GM12878 (cell line): ENCODE results near the gene MYO1D. TPM values are rescaled to one million over a fixed set of nuclear protein-coding genes. Genes with fewer than 3 reads are reported as not detected.

Experiments used
- ATAC-seq: fragments of 200-7000 bp; cut with Tn5 transposase; 3 replicates; pipeline ENCODE4 v1.9.1; 2020; ENCODE audit warnings: mild to moderate bottlenecking, moderate library complexity
- BruUV-seq: library from RNA; stranded (reverse); fragments of 400-500 nt; replicated peaks from 2 replicates; lab custom pipeline; 2021; lab: Mats Ljungman, UMichigan
- CTCF ChIA-PET: fragments of 300-600 bp; sonication (Branson Sonifier 250); formaldehyde crosslinking; extraction: SDS; loops from one replicate; lab custom pipeline; 2021; ENCODE audit warnings: inconsistent platforms; lab: Yijun Ruan, JAX
- POLR2A ChIA-PET: fragments of 350-600 bp; formaldehyde crosslinking; extraction: SDS; loops from one replicate; lab custom pipeline; 2021; ENCODE audit warnings: inconsistent platforms; lab: Charles Lee
- RAD21 ChIA-PET: fragments of 300-600 bp; sonication (Branson Sonifier 250); formaldehyde crosslinking; loops from one replicate; lab custom pipeline; 2023; ENCODE audit warnings: antibody characterized with exemption; ENCODE audit not compliant: unreplicated experiment; lab: Charles Lee
- SMC1A ChIA-PET: fragments of 300-600 bp; sonication (Branson Sonifier 250); formaldehyde crosslinking; loops from one replicate; lab custom pipeline; 2023; ENCODE audit not compliant: unreplicated experiment, uncharacterized antibody; lab: Charles Lee
- DNase-seq: peaks from one replicate; pipeline ENCODE4 v3.0.0-alpha.2; 2011; ENCODE audit warnings: low read depth, low spot score
- FAIRE-seq: peaks from 3 replicates; lab custom pipeline; 2011; peaks lifted over from hg19 to GRCh38; lab: Jason Lieb, UNC
- H2AFZ ChIP-seq: 2 replicates; pipeline ENCODE4 v1.6.0; 2011; ENCODE audit warnings: low read depth, low read length, control low read depth; ENCODE audit not compliant: control insufficient read depth
- H3K27ac ChIP-seq: 2 replicates; pipeline ENCODE4 v1.5.1; 2011; ENCODE audit warnings: control low read depth; ENCODE audit not compliant: control insufficient read depth, insufficient read depth
- H3K27me3 ChIP-seq, 2 experiments: replicated peaks in 1 of 2; 2 replicates each; pipeline versions ENCODE4 v1.6.0 to v1.6.1; 2011; ENCODE audit warnings: low read length in 1 of 2; ENCODE audit not compliant: control insufficient read depth in 2 of 2, insufficient read depth in 2 of 2
- H3K36me3 ChIP-seq, 2 experiments: 2 replicates each; pipeline ENCODE4 v1.5.1; 2011; ENCODE audit warnings: low read length in 1 of 2; ENCODE audit not compliant: control insufficient read depth in 2 of 2, insufficient read depth in 2 of 2
- H3K4me1 ChIP-seq: 2 replicates; pipeline ENCODE4 v1.6.1; 2011; ENCODE audit warnings: mild to moderate bottlenecking, low read length, moderate library complexity, mixed read lengths; ENCODE audit not compliant: control insufficient read depth, insufficient read depth
- H3K4me2 ChIP-seq: 2 replicates; pipeline ENCODE4 v1.6.0; 2011; ENCODE audit warnings: control low read depth; ENCODE audit not compliant: control insufficient read depth, insufficient read depth
- H3K4me3 ChIP-seq: fragments of 200-600 bp; sonication (generic); 2 replicates; pipeline ENCODE4 v1.5.1; 2016
- H3K79me2 ChIP-seq: 2 replicates; pipeline ENCODE4 v1.6.0; 2011; ENCODE audit warnings: low read length; ENCODE audit not compliant: control insufficient read depth, insufficient read depth
- H3K9ac ChIP-seq: 2 replicates; pipeline ENCODE4 v1.8.0; 2011; ENCODE audit warnings: low read length, control low read depth, mixed read lengths; ENCODE audit not compliant: control insufficient read depth, insufficient read depth
- H3K9me3 ChIP-seq: replicated peaks from 3 replicates; pipeline ENCODE4 v1.5.1; 2011; ENCODE audit warnings: mild to moderate bottlenecking, low read length; ENCODE audit not compliant: control insufficient read depth, insufficient read depth
- H4K20me1 ChIP-seq: 2 replicates; pipeline ENCODE4 v1.6.0; 2011; ENCODE audit not compliant: control insufficient read depth, insufficient read depth
- ATF7 ChIP-seq: fragments of 450-650 bp; IDR thresholded peaks from 2 replicates; pipeline ENCODE4 v1.6.1; 2016; ENCODE audit warnings: low read depth, mild to moderate bottlenecking
- IRF5 ChIP-seq: fragments of 450-650 bp; IDR thresholded peaks from 2 replicates; pipeline ENCODE4 v1.6.1; 2017; ENCODE audit warnings: borderline replicate concordance
- MEF2A ChIP-seq: IDR thresholded peaks from 2 replicates; pipeline ENCODE4 v1.6.1; 2011; ENCODE audit warnings: low read depth, mild to moderate bottlenecking, low read length, moderate library complexity; ENCODE audit not compliant: insufficient read depth
- MLLT1 ChIP-seq: fragments of 450-650 bp; IDR thresholded peaks from 2 replicates; pipeline ENCODE4 v1.6.1; 2016; ENCODE audit warnings: mild to moderate bottlenecking
- RBBP5 ChIP-seq: fragments of 200-600 bp; sonication (generic); conservative IDR thresholded peaks from 2 replicates; pipeline ENCODE4 v1.6.1; 2016
- SRF ChIP-seq, 2 experiments: IDR thresholded peaks; 2 replicates each; pipeline ENCODE4 v1.6.1; 2011; ENCODE audit warnings: low read depth in 2 of 2, low read length in 2 of 2, mild to moderate bottlenecking in 1 of 2, moderate library complexity in 1 of 2
- STAT3 ChIP-seq: IDR thresholded peaks from 2 replicates; pipeline ENCODE4 v1.6.1; 2011; ENCODE audit warnings: low read depth, low read length, improper control_type of control experiment
- in situ Hi-C: fragments of 300-500 bp; cut with MboI; formaldehyde crosslinking; loops from 9 replicates; pipeline ENCODE4 v1.14.3; 2018; ENCODE audit warnings: mixed read lengths
- intact Hi-C: fragments of 100-400 bp; cut with micrococcal nuclease; formaldehyde crosslinking; loops from one replicate; pipeline ENCODE4 v1.14.2; 2022; ENCODE audit not compliant: unreplicated experiment
- polyA plus RNA-seq, 11 experiments: library from polyadenylated mRNA; depleted of rRNA in 4 of 11; unstranded in 6 of 11; stranded (reverse) in 5 of 11; fragments of >200 nt; fragmentation: Nextera tagmentation in 4 of 11; fragmentation: Illumina TruSeq in 1 of 11; extraction: Ambion mirVana in 4 of 11; extraction: Trizol in 1 of 11; gene quantifications; 1 replicate in 1 of 11; 2 replicates in 10 of 11; pipeline versions ENCODE4 v1.2.1 to v1.2.3, GENCODE V29; 2011 to 2016; ENCODE audit warnings: inconsistent platforms in 2 of 11, missing spikeins in 2 of 11, low read depth in 1 of 11
- total RNA-seq, 4 experiments: library from RNA; depleted of rRNA in 3 of 4; stranded (reverse); fragments of >200 nt in 3 of 4; fragmentation: Illumina TruSeq in 1 of 4; extraction: Trizol in 1 of 4; gene quantifications; 2 replicates each; pipeline versions ENCODE4 v1.2.1 to v1.2.3, GENCODE V29; 2013 to 2021

The MYO1D gene
- total and polyA plus RNA-seq, 10 of the 15 experiments (the other 5 are each of a cell fraction or from before 2014, with no cell fraction given): 1.8 to 37.7 (median 25.4) TPM

GRCh38 chr17:32608267-32608666, 268.7 kb downstream of the MYO1D start:
- Histone ChIP-seq H3K9me3 (peaks cover 3% of the 10 kb centered on the region; the same call in 2 of the 3 replicates), H3K9ac (no peak overlapping the region), H3K79me2 (no peaks in the 10 kb centered on the region), H3K27ac (no peak overlapping the region), H2AFZ (no peak overlapping the region), H3K27me3 (no peaks in the 10 kb centered on the region), H3K4me3 (no peak overlapping the region), H3K4me2 (no peak overlapping the region), H4K20me1 (no peaks in the 10 kb centered on the region), H3K36me3 (no peaks in the 10 kb centered on the region), H3K4me1 (peaks cover 7% of the 10 kb centered on the region)
- ChIA-PET POLR2A (interaction anchor here (0.6 to 1.6 kb wide), 5 partner anchors 62 to 125 kb away, joined by 3 to 5 read pairs (median 4); partner anchors contain the start of gene CDK5R1), CTCF (interaction anchor here (0.6 to 8.1 kb wide), 15 partner anchors 13 to 164 kb away, joined by 3 to 132 read pairs (median 5); partner anchors contain the start of genes CDK5R1 and PSMD11), RAD21 (interaction anchor here (0.8 to 3.8 kb wide), 15 partner anchors 12 to 146 kb away, joined by 3 to 40 read pairs (median 6); partner anchors contain the start of gene CDK5R1), SMC1A (interaction anchor here (0.7 to 3.4 kb wide), 19 partner anchors 11 to 270 kb away, joined by 3 to 39 read pairs (median 5); partner anchors contain the start of gene CDK5R1)
- BruUV-seq: no TSS peak
- DNase-seq: no peak
- intact Hi-C loops (loop anchor here (2.0 to 5.0 kb wide), 2 partner anchors 85 to 146 kb away; no protein-coding TSS in a partner anchor), in situ Hi-C loops (no loop called here)
- FAIRE-seq: no peak
- no peak for ATAC-seq
- TF ChIP-seq MEF2A (no peak), SRF (IDR thresholded peaks at IDR 0.05; ENCODE audit: low read depth in 2 of 2, low read length in 2 of 2) (no peak), RBBP5 (no peak), ATF7 (no peak), IRF5 (no peak), STAT3 (no peak), MLLT1 (no peak)
